Measurements from ENCODE around the gene CPT1B. TPM values are rescaled to one million over a fixed set of nuclear protein-coding genes. Genes with fewer than 3 reads are reported as not detected.

CPT1B gene
- total and polyA plus RNA-seq, 2 experiments from 2014 or later: 1.3 to 2.9 TPM

- Histone ChIP-seq H3K27ac (no peak overlapping the region), H3K4me1 (ENCODE audit: insufficient read depth) (no peaks in the 10 kb centered on the region), H3K9me3 (ENCODE audit: low read depth) (no peaks in the 10 kb centered on the region), H2AFZ (no peak overlapping the region), H3K36me3 (ENCODE audit: low read depth) (no peaks in the 10 kb centered on the region), H3K4me3 (no peak overlapping the region), H3K27me3 (replicated peaks; ENCODE audit: insufficient read depth) (no peaks in the 10 kb centered on the region; the same call in none of the 2 replicates), H3K9me2 (ENCODE audit: insufficient read depth) (no peaks in the 10 kb centered on the region), H4K20me1 (ENCODE audit: insufficient read depth) (no peaks in the 10 kb centered on the region), H3F3A (ENCODE audit: insufficient read depth) (no peaks in the 10 kb centered on the region), H3K9ac (no peak overlapping the region), H3K4me2 (ENCODE audit: unreplicated experiment) (no peak overlapping the region), H3K79me2 (ENCODE audit: insufficient read depth) (no peaks in the 10 kb centered on the region)
- TF ChIP-seq EZH2phosphoT487 (IDR thresholded peaks at IDR 0.05; ENCODE audit: insufficient read depth, low read depth) (no peak), EZH2 (IDR thresholded peaks at IDR 0.05; ENCODE audit: insufficient read depth, poor library complexity, severe bottlenecking) (no peak)
- in situ Hi-C loops (cut with MboI): no loop called here
- WGBS, 2 experiments (ENCODE audit: low coverage in 1 of 2, low lambda C conversion rate in 2 of 2, missing lambda C conversion rate in 2 of 2): 62 to 69% methylated on average over 6 of the region's 6 CpGs
- DNase-seq: no peak
These were observed 29.4 kb upstream of the CPT1B start for GRCh38 chr22:50607659-50608020.

GRCh38 chr22:50606946-50607658, 28.9 kb upstream of the CPT1B start:
- H3K36me3 ChIP-seq (ENCODE audit: low read depth): no peaks in the 10 kb centered on the region
- in situ Hi-C loops (cut with MboI): no loop called here
- no peak overlapping the region for H3K4me2 ChIP-seq (ENCODE audit: unreplicated experiment)
- H3K27me3 ChIP-seq (replicated peaks; ENCODE audit: insufficient read depth): peaks cover 2% of the 10 kb centered on the region
- no peak overlapping the region for H3K4me3 ChIP-seq
- DNase-seq: no peak
- H4K20me1 ChIP-seq (ENCODE audit: insufficient read depth): no peaks in the 10 kb centered on the region
- no peak for TF ChIP-seq EZH2 (IDR thresholded peaks at IDR 0.05; ENCODE audit: insufficient read depth, poor library complexity, severe bottlenecking)
- no peak for TF ChIP-seq EZH2phosphoT487 (IDR thresholded peaks at IDR 0.05; ENCODE audit: insufficient read depth, low read depth)
- H3K9ac ChIP-seq: no peak overlapping the region
- no peaks in the 10 kb centered on the region for H3K79me2 ChIP-seq (ENCODE audit: insufficient read depth)
- H3K27ac ChIP-seq: no peak overlapping the region
- no peaks in the 10 kb centered on the region for H3F3A ChIP-seq (ENCODE audit: insufficient read depth)
- WGBS, 2 experiments (ENCODE audit: low coverage in 1 of 2, low lambda C conversion rate in 2 of 2, missing lambda C conversion rate in 2 of 2): 61 to 64% methylated on average over 13 to 17 of the region's 18 CpGs
- H3K9me3 ChIP-seq (ENCODE audit: low read depth): no peaks in the 10 kb centered on the region
- H2AFZ ChIP-seq: no peak overlapping the region
- H3K9me2 ChIP-seq (ENCODE audit: insufficient read depth): no peaks in the 10 kb centered on the region
- H3K4me1 ChIP-seq (ENCODE audit: insufficient read depth): no peaks in the 10 kb centered on the region

- Histone ChIP-seq H3K4me1 (ENCODE audit: insufficient read depth) (no peaks in the 10 kb centered on the region), H3K27me3 (replicated peaks; ENCODE audit: insufficient read depth) (peaks cover 9% of the 10 kb centered on the region)
These were observed 28.1 kb upstream of the CPT1B start for GRCh38 chr22:50606165-50606945.

DNA sequence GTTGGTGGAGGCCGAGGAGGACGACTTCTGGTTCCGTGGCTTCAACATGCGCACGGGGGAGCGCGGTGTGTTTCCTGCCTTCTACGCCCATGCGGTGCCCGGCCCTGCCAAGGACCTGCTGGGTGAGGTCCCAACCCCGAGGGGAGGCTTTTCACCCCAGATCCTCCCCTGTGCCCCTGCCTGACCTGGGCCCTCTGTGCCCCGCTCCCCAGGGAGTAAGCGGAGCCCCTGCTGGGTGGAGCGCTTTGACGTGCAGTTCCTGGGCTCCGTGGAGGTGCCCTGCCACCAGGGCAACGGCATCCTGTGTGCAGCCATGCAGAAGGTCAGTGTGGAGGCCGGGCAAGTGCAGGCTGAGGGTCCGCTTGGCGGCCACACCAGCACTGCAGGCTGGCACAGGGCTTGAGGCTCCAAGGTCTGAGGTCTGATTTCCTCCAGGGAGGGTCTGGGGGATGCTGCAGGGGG, 27.4 kb upstream of the CPT1B start:
- Histone ChIP-seq H3K4me1 (ENCODE audit: insufficient read depth) (no peaks in the 10 kb centered on the region), H3K9me2 (ENCODE audit: insufficient read depth) (no peaks in the 10 kb centered on the region), H3K4me2 (ENCODE audit: unreplicated experiment) (no peak overlapping the region), H3F3A (ENCODE audit: insufficient read depth) (no peaks in the 10 kb centered on the region), H3K9me3 (ENCODE audit: low read depth) (no peaks in the 10 kb centered on the region), H3K27ac (no peak overlapping the region), H3K36me3 (ENCODE audit: low read depth) (no peaks in the 10 kb centered on the region), H3K27me3 (replicated peaks; ENCODE audit: insufficient read depth) (peaks cover 9% of the 10 kb centered on the region), H4K20me1 (ENCODE audit: insufficient read depth) (no peaks in the 10 kb centered on the region), H2AFZ (no peak overlapping the region), H3K79me2 (ENCODE audit: insufficient read depth) (no peaks in the 10 kb centered on the region), H3K9ac (no peak overlapping the region), H3K4me3 (no peak overlapping the region)
- TF ChIP-seq EZH2phosphoT487 (IDR thresholded peaks at IDR 0.05; ENCODE audit: insufficient read depth, low read depth) (no peak), EZH2 (IDR thresholded peaks at IDR 0.05; ENCODE audit: insufficient read depth, poor library complexity, severe bottlenecking) (no peak)
- 81 to 86% methylated on average over 17 to 20 of the region's 20 CpGs for WGBS, 2 experiments (ENCODE audit: low coverage in 1 of 2, low lambda C conversion rate in 2 of 2, missing lambda C conversion rate in 2 of 2)
- DNase-seq: no peak
- in situ Hi-C loops (cut with MboI): no loop called here

More at GRCh38 chr22:50606165-50606945, 28.1 kb upstream of the CPT1B start:
- Histone ChIP-seq H3K9me3 (ENCODE audit: low read depth) (no peaks in the 10 kb centered on the region), H3K4me2 (ENCODE audit: unreplicated experiment) (no peak overlapping the region), H3K9me2 (ENCODE audit: insufficient read depth) (no peaks in the 10 kb centered on the region), H3K4me3 (no peak overlapping the region), H3F3A (ENCODE audit: insufficient read depth) (no peaks in the 10 kb centered on the region), H3K27ac (no peak overlapping the region), H4K20me1 (ENCODE audit: insufficient read depth) (no peaks in the 10 kb centered on the region), H3K36me3 (ENCODE audit: low read depth) (no peaks in the 10 kb centered on the region), H3K9ac (no peak overlapping the region), H2AFZ (no peak overlapping the region), H3K79me2 (ENCODE audit: insufficient read depth) (no peaks in the 10 kb centered on the region)
- DNase-seq: no peak
- no peak for TF ChIP-seq EZH2phosphoT487 (IDR thresholded peaks at IDR 0.05; ENCODE audit: insufficient read depth, low read depth)
- no peak for TF ChIP-seq EZH2 (IDR thresholded peaks at IDR 0.05; ENCODE audit: insufficient read depth, poor library complexity, severe bottlenecking)
- in situ Hi-C loops (cut with MboI): no loop called here
- 65 to 73% methylated on average over 13 to 19 of the region's 19 CpGs for WGBS, 2 experiments (ENCODE audit: low coverage in 1 of 2, low lambda C conversion rate in 2 of 2, missing lambda C conversion rate in 2 of 2)
